GM12891 (cell line): ENCODE data around the gene RERE.

ENCODE experiments used
- DNase-seq: peaks from one replicate; pipeline ENCODE4 v3.0.0; 2011; ENCODE audit warnings: low spot score; ENCODE audit not compliant: insufficient read length
- FAIRE-seq: peaks from 2 replicates; lab custom pipeline; 2011; peaks lifted over from hg19 to GRCh38; lab: Jason Lieb, UNC
- PAX5 ChIP-seq: IDR thresholded peaks from 2 replicates; pipeline ENCODE4 v1.6.1; 2011; ENCODE audit warnings: low read length, moderate library complexity, mild to moderate bottlenecking; ENCODE audit not compliant: insufficient read depth, severe bottlenecking
- POLR2A ChIP-seq: IDR thresholded peaks from 2 replicates; pipeline ENCODE4 v1.6.1; 2011; ENCODE audit warnings: low read depth, low read length, control low read depth
- POLR2AphosphoS5 ChIP-seq: IDR thresholded peaks from 2 replicates; pipeline ENCODE4 v1.6.1; 2011; ENCODE audit warnings: low read depth, low read length, control low read depth
- POU2F2 ChIP-seq: IDR thresholded peaks from 2 replicates; pipeline ENCODE4 v1.6.1; 2011; ENCODE audit warnings: low read depth, mild to moderate bottlenecking, control low read depth, low read length, moderate library complexity
- SPI1 ChIP-seq: IDR thresholded peaks from 2 replicates; pipeline ENCODE4 v1.6.1; 2011; ENCODE audit warnings: low read depth, low read length, control low read depth
- TAF1 ChIP-seq: IDR thresholded peaks from 2 replicates; pipeline ENCODE4 v1.6.1; 2011; ENCODE audit warnings: low read depth, low read length, control low read depth

The RERE gene

GRCh38 chr1:8348047-8348776 lies 469.2 kb downstream of the RERE start:
- TF ChIP-seq POU2F2 (no peak), PAX5 (no peak), SPI1 (no peak), POLR2A (no peak), TAF1 (no peak), POLR2AphosphoS5 (no peak)
- FAIRE-seq (no peak), DNase-seq (no peak)

- DNase-seq (no peak), FAIRE-seq (no peak)
- TF ChIP-seq POLR2A (no peak), POLR2AphosphoS5 (no peak), POU2F2 (no peak), TAF1 (no peak), SPI1 (no peak), PAX5 (no peak)
These were observed 469.8 kb downstream of the RERE start for GRCh38 chr1:8347635-8348034.

- TF ChIP-seq SPI1 (no peak), PAX5 (no peak), TAF1 (no peak), POLR2AphosphoS5 (no peak), POLR2A (no peak), POU2F2 (no peak)
- FAIRE-seq: no peak
These were observed 471.6 kb downstream of the RERE start for GRCh38 chr1:8345621-8346415.

GRCh38 chr1:8344893-8345507 lies 472.4 kb downstream of the RERE start:
- no peak for FAIRE-seq
- no peak for DNase-seq
- TF ChIP-seq POLR2AphosphoS5 (no peak), PAX5 (no peak), POU2F2 (no peak), POLR2A (no peak), TAF1 (no peak), SPI1 (no peak)

More at GRCh38 chr1:8345621-8346415, 471.6 kb downstream of the RERE start:
- DNase-seq: no peak

GRCh38 chr1:8343464-8344001 lies 473.9 kb downstream of the RERE start:
- DNase-seq (no peak), FAIRE-seq (no peak)
- TF ChIP-seq SPI1 (no peak), PAX5 (no peak), POLR2AphosphoS5 (no peak), POU2F2 (no peak), POLR2A (no peak), TAF1 (no peak)

- DNase-seq (no peak), FAIRE-seq (no peak)
- TF ChIP-seq POLR2A: no peak
These were observed 474.4 kb downstream of the RERE start for GRCh38 chr1:8343044-8343443.

- no peak for DNase-seq
- TF ChIP-seq POU2F2 (no peak), POLR2A (no peak), POLR2AphosphoS5 (no peak), SPI1 (no peak), TAF1 (no peak), PAX5 (no peak)
- FAIRE-seq: no peak
These were observed 475.1 kb downstream of the RERE start for GRCh38 chr1:8342325-8342724.

GRCh38 chr1:8340448-8340847 lies 477.0 kb downstream of the RERE start:
- DNase-seq (no peak), FAIRE-seq (no peak)
- TF ChIP-seq SPI1 (no peak), PAX5 (no peak), POLR2A (no peak), POLR2AphosphoS5 (no peak), TAF1 (no peak), POU2F2 (no peak)

- DNase-seq (no peak), FAIRE-seq (no peak)
- TF ChIP-seq POLR2A: no peak
These were observed 478.2 kb downstream of the RERE start for GRCh38 chr1:8339203-8339600.

GRCh38 chr1:8338526-8339202 lies 478.8 kb downstream of the RERE start:
- TF ChIP-seq PAX5: no peak
- DNase-seq (no peak), FAIRE-seq (no peak)

GRCh38 chr1:8337776-8338525 lies 479.5 kb downstream of the RERE start:
- no peak for FAIRE-seq
- TF ChIP-seq POLR2A (no peak), POU2F2 (no peak), TAF1 (no peak), SPI1 (no peak), PAX5 (no peak), POLR2AphosphoS5 (no peak)
- DNase-seq: no peak
